Measurements from ENCODE around the gene ARRB1. TPM values are rescaled to one million over a fixed set of nuclear protein-coding genes. Genes with fewer than 3 reads are reported as not detected.

The ARRB1 gene
- total and polyA plus RNA-seq, 4 experiments from 2014 or later, result 6.6 to 47.5 (median 26.4) TPM

GRCh38 chr11:75268626-75269366, 82.7 kb downstream of the ARRB1 start:
- Mint-ChIP-seq H3K4me3 (no peak overlapping the region), H3K27ac (no peak overlapping the region), H3K9me3 (no peaks in the 10 kb centered on the region), H3K4me1 (peaks cover 16 to 45% (median 27%) of the 10 kb centered on the region in 4 donors), H3K27me3 (no peaks in the 10 kb centered on the region), H3K36me3 (peaks cover 18 to 31% of the 10 kb centered on the region in 2 donors)
- ChIA-PET POLR2A (ENCODE audit: partially characterized antibody) (no interaction called here), CTCF (ENCODE audit: partially characterized antibody) (interaction anchor here (3.6 to 14.7 kb wide), 5 partner anchors 12 to 246 kb away, joined by 28 to 304 read pairs (median 47); partner anchors contain the start of gene TPBGL)
- H3K4me3 ChIP-seq (ENCODE audit: low read length in 2 of 2), result no peak overlapping the region
- intact Hi-C loops (cut with micrococcal nuclease), result no loop called here
- no peaks in the 10 kb centered on the region for H3K27me3 ChIP-seq (ENCODE audit: insufficient read depth, low read length)
- H3K36me3 ChIP-seq (ENCODE audit: insufficient read depth, low read length), result no peaks in the 10 kb centered on the region
- H3K4me1 ChIP-seq (ENCODE audit: insufficient read depth, low read length), result peaks cover 31% of the 10 kb centered on the region
- DNase-seq, result no peak
- no peak overlapping the region for H3K27ac ChIP-seq (ENCODE audit: low read depth, low read length)
- no peaks in the 10 kb centered on the region for H3K9me3 ChIP-seq (ENCODE audit: control insufficient read depth in 1 of 2, low read length in 2 of 2)

- CTCF ChIA-PET (ENCODE audit: partially characterized antibody), result interaction anchor here (3.6 to 14.7 kb wide), 3 partner anchors 13 to 125 kb away, joined by 12 to 304 read pairs (median 270); partner anchors contain the start of gene TPBGL
- Mint-ChIP-seq H3K4me3 (no peak overlapping the region), H3K27ac (no peak overlapping the region), H3K36me3 (peaks cover 15 to 26% of the 10 kb centered on the region in 2 donors), H3K4me1 (peaks cover 15 to 41% (median 24%) of the 10 kb centered on the region in 4 donors), H3K9me3 (no peaks in the 10 kb centered on the region), H3K27me3 (no peaks in the 10 kb centered on the region)
- Histone ChIP-seq H3K36me3 (ENCODE audit: insufficient read depth, low read length) (no peaks in the 10 kb centered on the region), H3K4me1 (ENCODE audit: insufficient read depth, low read length) (peaks cover 19% of the 10 kb centered on the region), H3K27me3 (ENCODE audit: insufficient read depth, low read length) (no peaks in the 10 kb centered on the region), H3K27ac (ENCODE audit: low read depth, low read length) (no peak overlapping the region), H3K9me3 (ENCODE audit: control insufficient read depth in 1 of 2, low read length in 2 of 2) (no peaks in the 10 kb centered on the region), H3K4me3 (ENCODE audit: low read length in 2 of 2) (no peak overlapping the region)
- intact Hi-C loops (cut with micrococcal nuclease), result no loop called here
- POLR2A ChIA-PET (ENCODE audit: partially characterized antibody), result no interaction called here
- DNase-seq, result no peak
These were observed 84.1 kb downstream of the ARRB1 start for GRCh38 chr11:75267171-75267970.

- no peak overlapping the region for H3K4me3 Mint-ChIP-seq
- Histone ChIP-seq H3K4me3 (ENCODE audit: low read length in 2 of 2) (no peak overlapping the region), H3K27ac (ENCODE audit: low read depth, low read length) (no peak overlapping the region), H3K4me1 (ENCODE audit: insufficient read depth, low read length) (peaks cover 24% of the 10 kb centered on the region), H3K27me3 (ENCODE audit: insufficient read depth, low read length) (no peaks in the 10 kb centered on the region), H3K9me3 (ENCODE audit: control insufficient read depth in 1 of 2, low read length in 2 of 2) (no peaks in the 10 kb centered on the region), H3K36me3 (ENCODE audit: insufficient read depth, low read length) (no peaks in the 10 kb centered on the region)
- POLR2A ChIA-PET (ENCODE audit: partially characterized antibody), result interaction anchor here (6.4 kb wide), 1 partner anchor 11 kb away, joined by 70 read pairs; no protein-coding TSS in a partner anchor
- H3K27ac Mint-ChIP-seq, result peak overlapping the region in 6 of 7 donors; percentile 7 to 67 (median 47)
- H3K9me3 Mint-ChIP-seq, result no peaks in the 10 kb centered on the region
- peaks cover 19 to 45% (median 28%) of the 10 kb centered on the region in 4 donors for H3K4me1 Mint-ChIP-seq
- no peaks in the 10 kb centered on the region for H3K27me3 Mint-ChIP-seq
- H3K36me3 Mint-ChIP-seq, result peaks cover 11 to 20% of the 10 kb centered on the region in 2 donors
- CTCF ChIA-PET (ENCODE audit: partially characterized antibody), result interaction anchor here (0.9 to 3.6 kb wide), 4 partner anchors 9 to 124 kb away, joined by 3 to 18 read pairs (median 8); no protein-coding TSS in a partner anchor
- intact Hi-C loops (cut with micrococcal nuclease), result no loop called here
- peak in 1 of 5 donors; percentile 31 for DNase-seq
These were observed 85.5 kb downstream of the ARRB1 start for GRCh38 chr11:75265851-75266531.

- H3K4me1 ChIP-seq (ENCODE audit: insufficient read depth, low read length), result peaks cover 34% of the 10 kb centered on the region
These were observed 86.5 kb downstream of the ARRB1 start for GRCh38 chr11:75264971-75265370.

GRCh38 chr11:75264356-75264755, 87.1 kb downstream of the ARRB1 start:
- Mint-ChIP-seq H3K4me3 (no peak overlapping the region), H3K27ac (peak overlapping the region; percentile 2 to 75 (median 60))
- CTCF ChIA-PET (ENCODE audit: partially characterized antibody), result interaction anchor here (0.6 to 3.6 kb wide), 6 partner anchors 9 to 122 kb away, joined by 3 to 18 read pairs (median 4); no protein-coding TSS in a partner anchor

More at GRCh38 chr11:75264971-75265370, 86.5 kb downstream of the ARRB1 start:
- Histone ChIP-seq H3K36me3 (ENCODE audit: insufficient read depth, low read length) (no peaks in the 10 kb centered on the region), H3K4me3 (ENCODE audit: low read length in 2 of 2) (no peak overlapping the region), H3K9me3 (ENCODE audit: control insufficient read depth in 1 of 2, low read length in 2 of 2) (no peaks in the 10 kb centered on the region), H3K27me3 (ENCODE audit: insufficient read depth, low read length) (no peaks in the 10 kb centered on the region), H3K27ac (ENCODE audit: low read depth, low read length) (no peak overlapping the region)
- H3K9me3 Mint-ChIP-seq, result no peaks in the 10 kb centered on the region
- H3K27me3 Mint-ChIP-seq, result no peaks in the 10 kb centered on the region
- POLR2A ChIA-PET (ENCODE audit: partially characterized antibody), result interaction anchor here (1.9 to 6.4 kb wide), 2 partner anchors 9 to 12 kb away, joined by 6 to 70 read pairs; no protein-coding TSS in a partner anchor
- H3K27ac Mint-ChIP-seq, result peak overlapping the region in 4 of 7 donors; percentile 2 to 68 (median 24)
- H3K4me1 Mint-ChIP-seq, result peaks cover 22 to 53% (median 34%) of the 10 kb centered on the region in 4 donors
- intact Hi-C loops (cut with micrococcal nuclease), result no loop called here
- no peak overlapping the region for H3K4me3 Mint-ChIP-seq
- CTCF ChIA-PET (ENCODE audit: partially characterized antibody), result interaction anchor here (0.6 to 3.6 kb wide), 6 partner anchors 10 to 123 kb away, joined by 3 to 18 read pairs (median 3); no protein-coding TSS in a partner anchor
- H3K36me3 Mint-ChIP-seq, result peaks cover 11 to 16% of the 10 kb centered on the region in 2 donors
- DNase-seq, result no peak

GRCh38 chr11:75263944-75264349, 87.5 kb downstream of the ARRB1 start:
- Histone ChIP-seq H3K27me3 (ENCODE audit: insufficient read depth, low read length) (no peaks in the 10 kb centered on the region), H3K27ac (ENCODE audit: low read depth, low read length) (no peak overlapping the region), H3K36me3 (ENCODE audit: insufficient read depth, low read length) (no peaks in the 10 kb centered on the region), H3K9me3 (ENCODE audit: control insufficient read depth in 1 of 2, low read length in 2 of 2) (no peaks in the 10 kb centered on the region), H3K4me3 (ENCODE audit: low read length in 2 of 2) (no peak overlapping the region), H3K4me1 (ENCODE audit: insufficient read depth, low read length) (peaks cover 39% of the 10 kb centered on the region)
- POLR2A ChIA-PET (ENCODE audit: partially characterized antibody), result interaction anchor here (0.6 to 6.4 kb wide), 4 partner anchors 10 to 123 kb away, joined by 3 to 70 read pairs (median 5); no protein-coding TSS in a partner anchor
- CTCF ChIA-PET (ENCODE audit: partially characterized antibody), result interaction anchor here (0.9 to 4.4 kb wide), 5 partner anchors 9 to 122 kb away, joined by 3 to 55 read pairs (median 12); no protein-coding TSS in a partner anchor
- peak overlapping the region; percentile 2 to 75 (median 50) for H3K27ac Mint-ChIP-seq
- DNase-seq, result peak in 1 of 5 donors; percentile 40
- H3K4me1 Mint-ChIP-seq, result peaks cover 26 to 60% (median 40%) of the 10 kb centered on the region in 4 donors
- H3K4me3 Mint-ChIP-seq, result peak overlapping the region in 1 of 8 donors; percentile 11
- no peaks in the 10 kb centered on the region for H3K27me3 Mint-ChIP-seq
- peaks cover 11 to 16% of the 10 kb centered on the region in 2 donors for H3K36me3 Mint-ChIP-seq
- H3K9me3 Mint-ChIP-seq, result no peaks in the 10 kb centered on the region
- intact Hi-C loops (cut with micrococcal nuclease), result no loop called here

More at GRCh38 chr11:75264356-75264755, 87.1 kb downstream of the ARRB1 start:
- H3K36me3 ChIP-seq (ENCODE audit: insufficient read depth, low read length), result no peaks in the 10 kb centered on the region
- no peak overlapping the region for H3K27ac ChIP-seq (ENCODE audit: low read depth, low read length)
- Mint-ChIP-seq H3K4me1 (peaks cover 26 to 59% (median 40%) of the 10 kb centered on the region in 4 donors), H3K27me3 (no peaks in the 10 kb centered on the region), H3K36me3 (peaks cover 11 to 16% of the 10 kb centered on the region in 2 donors), H3K9me3 (no peaks in the 10 kb centered on the region)
- H3K27me3 ChIP-seq (ENCODE audit: insufficient read depth, low read length), result no peaks in the 10 kb centered on the region
- DNase-seq, result no peak
- POLR2A ChIA-PET (ENCODE audit: partially characterized antibody), result interaction anchor here (1.9 to 6.4 kb wide), 2 partner anchors 9 to 12 kb away, joined by 6 to 70 read pairs; no protein-coding TSS in a partner anchor
- no peak overlapping the region for H3K4me3 ChIP-seq (ENCODE audit: low read length in 2 of 2)
- intact Hi-C loops (cut with micrococcal nuclease), result no loop called here
- H3K4me1 ChIP-seq (ENCODE audit: insufficient read depth, low read length), result peaks cover 39% of the 10 kb centered on the region
- no peaks in the 10 kb centered on the region for H3K9me3 ChIP-seq (ENCODE audit: control insufficient read depth in 1 of 2, low read length in 2 of 2)
